Endometrium (tissue), 2 donors: Measurements from ENCODE around the gene MSX1.
"Not testable (repeated sequence)": the region's sequence is repeated elsewhere in the genome, so short reads cannot be mapped to it uniquely, and the experiment has no call there.

Experiments
- FAIRE-seq: peaks from 2 replicates; lab custom pipeline; 2012; peaks lifted over from hg19 to GRCh38; lab: Jason Lieb, UNC
- donor health status: control.
- donor health status: control.

MSX1 gene

DNA sequence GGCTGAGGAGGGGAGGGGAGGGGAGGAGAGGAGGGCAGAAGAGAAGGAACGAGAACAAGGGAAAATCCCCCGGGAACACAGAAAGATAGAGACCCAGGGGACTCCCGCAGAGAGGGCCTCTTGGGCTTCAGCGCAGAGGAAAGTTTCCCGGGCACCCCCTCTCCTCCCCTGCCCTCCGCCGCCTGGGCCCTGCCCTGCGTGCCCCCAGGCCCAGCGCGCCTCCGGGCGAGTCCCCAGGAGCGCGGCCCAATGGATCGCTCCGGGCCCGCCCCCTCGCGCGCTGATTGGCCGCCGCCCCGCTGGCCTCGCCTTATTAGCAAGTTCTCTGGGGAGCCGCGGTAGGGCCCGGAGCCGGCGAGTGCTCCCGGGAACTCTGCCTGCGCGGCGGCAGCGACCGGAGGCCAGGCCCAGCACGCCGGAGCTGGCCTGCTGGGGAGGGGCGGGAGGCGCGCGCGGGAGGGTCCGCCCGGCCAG is at the start of gene MSX1:
MSX1 (plus strand) TSS at position 341 of the 474 bp plus-strand sequence. CDS start 235 bp downstream, outside the sequence.
- FAIRE-seq: no peak

GRCh38 chr4:4810092-4810774 is 49.2 kb upstream of the MSX1 start:
- no peak for FAIRE-seq

DNA sequence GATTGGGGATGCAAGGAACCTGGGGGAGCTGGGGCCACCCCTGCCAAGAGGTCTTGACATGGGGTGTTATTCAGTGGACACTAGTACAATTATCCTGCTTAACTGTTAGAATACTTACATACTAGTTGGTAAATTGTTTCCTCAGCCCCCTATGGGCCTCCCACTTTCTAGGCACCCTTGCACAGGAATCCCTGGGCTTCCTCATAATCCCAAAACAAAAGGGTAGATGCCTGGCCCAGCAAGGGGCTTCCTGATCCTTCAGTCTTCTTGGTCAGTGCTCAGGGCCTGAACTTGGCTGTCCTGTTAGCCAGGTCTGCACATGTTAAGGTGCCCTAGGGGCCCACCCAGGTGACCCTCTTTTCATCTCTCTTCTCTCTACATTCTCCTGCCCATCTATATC is 48.7 kb upstream of the MSX1 start:
- FAIRE-seq: no peak

- FAIRE-seq: no peak
Observed at GRCh38 chr4:4812145-4812794, 47.2 kb upstream of the MSX1 start.

DNA sequence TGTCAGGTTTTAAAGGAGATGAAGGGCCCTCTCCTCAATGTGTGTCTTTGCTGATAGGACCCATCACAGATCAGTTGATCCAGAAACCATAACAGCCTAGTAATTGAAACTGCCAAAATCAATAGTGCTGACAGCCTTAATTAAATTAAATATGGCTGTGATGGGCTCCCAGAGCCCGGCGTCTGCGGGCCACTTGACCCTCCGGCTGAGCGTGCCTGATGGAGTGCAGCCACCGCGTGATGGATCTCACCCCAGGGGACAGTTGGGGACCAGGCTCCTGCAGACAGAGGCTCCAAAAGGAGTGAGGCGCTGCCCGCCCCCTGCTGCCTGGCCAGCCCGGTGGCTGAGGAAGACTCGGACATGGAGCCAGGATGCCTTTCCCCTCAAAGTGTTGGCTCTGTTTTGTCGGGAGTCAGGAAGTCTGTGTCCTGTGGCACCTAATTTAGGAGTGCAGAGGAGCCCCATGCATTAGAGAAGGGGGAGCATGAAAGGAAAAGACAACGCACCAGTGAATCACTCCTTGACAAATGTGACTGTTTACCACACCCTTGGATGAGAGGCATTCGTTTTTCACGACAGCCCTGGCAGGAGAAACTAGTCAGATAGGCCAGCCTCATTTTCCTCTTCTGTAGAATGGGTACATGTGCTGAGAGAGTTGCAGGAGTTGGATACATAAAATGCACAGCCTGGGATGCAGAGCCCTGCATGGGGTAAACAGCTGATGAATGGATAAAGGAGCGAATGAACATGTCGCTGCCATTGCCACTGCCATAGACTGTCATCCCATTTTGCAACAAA is 40.9 kb upstream of the MSX1 start:
- no peak for FAIRE-seq

DNA sequence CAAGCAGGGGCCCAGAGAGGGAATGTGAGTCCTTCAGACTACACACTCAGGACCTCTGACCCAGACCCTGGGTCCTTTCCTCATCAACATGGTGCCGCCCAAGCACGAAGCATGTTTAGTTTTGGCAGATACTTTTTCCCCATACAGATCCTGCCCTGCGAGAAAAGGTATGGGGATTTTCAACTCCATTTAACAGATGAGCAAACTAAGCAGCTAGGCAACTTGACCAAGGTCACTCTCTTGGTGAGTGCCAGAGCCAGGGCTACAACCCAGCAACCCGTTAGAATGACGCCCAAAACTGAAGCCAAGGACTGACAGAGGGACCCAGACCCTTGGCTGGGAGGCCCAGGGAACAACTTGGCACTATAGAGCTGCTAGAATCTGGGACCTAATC is 40.3 kb upstream of the MSX1 start:
- FAIRE-seq: no peak

DNA sequence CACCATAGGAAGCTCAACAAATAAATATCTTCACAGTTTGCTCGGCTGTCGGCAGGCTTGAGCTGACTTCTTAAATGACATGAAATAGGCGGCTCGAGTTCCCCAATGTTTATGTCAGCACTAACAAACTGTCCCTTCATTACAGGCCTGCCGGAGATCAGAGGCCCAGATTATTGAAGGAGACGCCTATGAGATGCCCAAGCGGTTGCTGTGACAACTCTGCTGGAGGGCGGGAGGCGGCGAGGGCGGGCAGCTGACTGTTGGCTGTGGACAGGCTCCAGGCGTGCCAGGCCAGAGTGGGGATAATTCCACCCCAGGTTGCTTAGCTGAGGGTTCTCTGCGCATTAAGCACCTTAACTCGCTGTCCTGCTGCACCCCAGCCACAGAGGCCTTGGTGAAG is 39.2 kb upstream of the MSX1 start:
- no peak for FAIRE-seq

GRCh38 chr4:4820739-4821138 is 38.7 kb upstream of the MSX1 start:
- FAIRE-seq: no peak

DNA sequence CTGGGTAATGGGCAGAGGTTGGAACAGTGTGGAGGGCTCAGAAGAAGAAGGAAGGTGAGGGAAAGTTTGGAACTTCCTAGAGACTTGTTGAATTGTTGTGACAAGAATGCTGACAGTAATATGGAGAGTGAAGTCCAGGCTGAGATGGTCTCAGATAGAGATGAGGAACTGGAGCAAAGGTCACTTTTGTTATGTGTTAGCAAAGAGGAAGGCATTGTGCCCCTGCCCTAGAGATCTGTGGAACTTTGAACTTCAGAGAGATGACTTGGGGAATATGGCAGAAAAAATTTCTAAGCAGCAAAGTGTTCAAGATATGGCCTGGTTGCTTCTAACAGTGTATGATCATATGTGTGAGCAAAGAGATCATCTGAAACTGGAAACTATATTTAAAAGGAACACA is 37.9 kb upstream of the MSX1 start:
- FAIRE-seq: no peak

- FAIRE-seq: not testable (repeated sequence)
Observed at GRCh38 chr4:4822286-4822685, 37.2 kb upstream of the MSX1 start.

DNA sequence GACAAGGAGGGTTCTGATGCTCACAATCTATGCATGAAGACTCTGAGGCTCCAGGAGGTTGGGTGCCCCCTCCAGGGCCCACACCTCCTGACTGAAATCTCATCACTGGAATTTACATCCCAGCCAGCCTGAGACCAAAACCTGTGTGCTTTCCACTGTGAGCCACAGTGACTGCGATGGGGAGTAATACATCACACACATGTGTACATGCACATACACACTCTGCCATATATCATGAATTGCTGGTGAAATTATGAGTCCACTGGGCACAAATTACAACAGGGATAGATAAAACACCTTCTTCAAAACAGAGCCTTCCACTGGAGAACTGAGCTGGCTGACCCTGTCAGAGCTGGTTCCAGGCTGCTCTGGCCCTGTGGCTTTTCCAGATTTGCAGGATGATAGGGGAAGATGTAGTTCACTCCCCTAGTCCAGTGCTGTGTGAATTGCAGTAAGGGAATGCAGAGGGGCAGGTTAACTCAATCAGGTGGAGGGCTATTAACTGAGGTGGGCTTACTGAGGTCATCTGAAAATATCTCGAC is 35.8 kb upstream of the MSX1 start:
- no peak for FAIRE-seq

DNA sequence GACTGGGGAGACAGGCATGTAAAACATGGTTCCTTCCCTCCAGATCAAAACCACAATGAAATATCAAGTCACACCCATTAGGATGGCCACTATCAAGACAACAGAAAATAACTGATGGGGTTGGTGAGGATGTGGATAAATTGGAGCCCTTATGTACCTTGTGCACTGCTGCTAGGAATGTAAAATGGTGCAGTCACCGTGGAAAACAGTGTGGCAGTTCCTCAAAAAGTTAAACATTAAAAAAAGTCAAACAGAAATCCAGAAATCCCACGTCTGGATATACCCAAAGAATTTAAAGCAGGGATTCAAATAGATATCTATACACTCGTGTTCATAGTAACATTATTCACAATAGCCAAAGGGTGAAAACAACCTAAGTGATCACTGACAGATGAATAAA is 35.2 kb upstream of the MSX1 start:
- no peak for FAIRE-seq

- no peak for FAIRE-seq
Observed at GRCh38 chr4:4825431-4825830, 34.0 kb upstream of the MSX1 start.

GRCh38 chr4:4829837-4830236 is 29.6 kb upstream of the MSX1 start:
- no peak for FAIRE-seq

- FAIRE-seq: no peak
Observed at GRCh38 chr4:4831266-4831665, 28.2 kb upstream of the MSX1 start.

- no peak for FAIRE-seq
Observed at GRCh38 chr4:4831825-4832224, 27.6 kb upstream of the MSX1 start.

GRCh38 chr4:4836044-4836443 is 23.4 kb upstream of the MSX1 start:
- no peak for FAIRE-seq

DNA sequence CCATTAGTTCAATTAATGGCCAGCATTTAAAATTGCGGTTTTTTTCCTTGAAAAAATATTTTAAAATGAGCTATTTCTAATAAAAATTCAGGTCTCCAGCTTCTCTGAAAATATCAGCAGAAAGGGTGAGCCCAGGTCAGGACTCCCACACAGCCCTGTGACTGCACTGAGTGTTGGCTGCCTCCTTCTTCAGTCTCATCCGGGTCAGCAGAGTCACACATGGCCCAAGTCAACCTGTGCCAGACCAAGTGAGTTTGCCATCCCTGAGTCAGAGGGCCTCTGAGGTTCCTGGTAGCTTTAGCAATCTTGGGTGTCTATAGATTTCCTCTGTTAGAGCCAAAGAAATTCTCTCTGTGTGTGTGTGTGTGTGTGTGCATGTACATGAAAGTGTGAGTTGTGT is 22.1 kb upstream of the MSX1 start:
- FAIRE-seq: no peak

DNA sequence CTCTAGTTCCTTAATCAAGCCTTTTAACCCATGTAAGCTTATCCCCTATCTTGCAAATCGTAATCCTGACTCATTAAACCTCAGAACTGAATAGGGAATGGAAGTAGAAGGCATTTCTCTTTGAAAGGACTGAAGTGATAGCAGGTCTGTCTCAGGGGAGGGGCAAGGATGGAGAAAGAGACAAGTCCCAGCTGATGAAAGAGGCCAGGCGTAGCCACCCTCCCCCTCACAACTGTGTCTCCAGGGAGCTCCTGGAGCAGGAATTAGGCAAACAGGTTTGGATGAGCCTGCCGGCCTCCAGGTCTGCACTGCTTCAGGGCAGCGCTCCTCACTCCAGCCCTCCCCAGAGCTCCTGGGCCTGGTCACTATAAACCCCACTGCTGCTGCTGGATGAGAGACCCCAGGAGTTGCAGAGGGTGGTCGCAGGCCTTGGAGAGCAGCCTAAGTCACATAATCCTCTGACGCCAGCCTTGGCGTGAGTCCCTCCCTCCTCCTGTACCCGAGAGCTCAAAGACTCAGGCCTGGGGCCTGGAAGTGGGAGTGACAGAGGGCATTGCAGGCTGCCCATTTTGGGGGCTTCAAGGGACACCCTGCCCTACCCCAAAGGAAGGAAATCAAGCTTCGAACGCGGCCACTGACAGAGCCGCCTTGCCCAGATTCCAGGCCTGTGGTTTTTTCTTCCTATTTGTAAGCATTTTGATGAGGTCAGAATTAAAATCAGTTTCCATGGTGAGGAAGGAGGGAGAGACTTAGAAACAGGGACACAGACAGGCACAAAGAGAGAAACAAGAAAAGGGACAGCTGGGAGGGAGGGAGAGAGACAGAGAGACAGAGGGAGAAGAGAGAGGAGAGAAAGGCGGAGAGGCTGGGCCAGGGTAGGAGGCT is 21.2 kb upstream of the MSX1 start:
- FAIRE-seq: no peak

GRCh38 chr4:4838936-4839810 is 20.3 kb upstream of the MSX1 start:
- FAIRE-seq: no peak

GRCh38 chr4:4840351-4840750 is 19.1 kb upstream of the MSX1 start:
- FAIRE-seq: no peak
